ENCODE results near the gene ASCL3. TPM values are rescaled to one million over a fixed set of nuclear protein-coding genes. Genes with fewer than 3 reads are reported as not detected.
A peak's percentile ranks its signal among the peaks of the same experiment; 100 is the strongest.

ASCL3 gene
- total RNA-seq, 1 donor from 2014 or later = not detected

GRCh38 chr11:8967184-8967583 is 24.4 kb upstream of the ASCL3 start:
- FAIRE-seq = no peak
- DNase-seq (ENCODE audit: low read depth) = no peak
- no peak overlapping the region for H3K4me3 ChIP-seq (ENCODE audit: low read depth, low read length)
- no peaks in the 10 kb centered on the region for H3K27me3 ChIP-seq (ENCODE audit: control insufficient read depth, insufficient read depth, low read length)
- TF ChIP-seq CTCF (IDR thresholded peaks at IDR 0.05; ENCODE audit: insufficient read depth, low read length, severe bottlenecking) = no peak
- no peaks in the 10 kb centered on the region for H3K36me3 ChIP-seq (ENCODE audit: control insufficient read depth, insufficient read depth, low read length)

GRCh38 chr11:8964324-8965320 is 21.8 kb upstream of the ASCL3 start, which contains the start of gene TMEM9B:
Gene TMEM9B, minus strand, starts transcription at chr11:8964442. Its CDS starts 129 bp downstream, at chr11:8964313.
- Histone ChIP-seq H3K27me3 (ENCODE audit: control insufficient read depth, insufficient read depth, low read length) (no peaks in the 10 kb centered on the region), H3K36me3 (ENCODE audit: control insufficient read depth, insufficient read depth, low read length) (no peaks in the 10 kb centered on the region), H3K4me3 (ENCODE audit: low read depth, low read length) (peak within 1 kb of the TSS; percentile 87)
- no peak for FAIRE-seq
- DNase-seq (ENCODE audit: low read depth) = peak; percentile 73
- no peak for TF ChIP-seq CTCF (IDR thresholded peaks at IDR 0.05; ENCODE audit: insufficient read depth, low read length, severe bottlenecking)

- FAIRE-seq (no peak), DNase-seq (ENCODE audit: low read depth) (peak; percentile 77)
- Histone ChIP-seq H3K27me3 (ENCODE audit: control insufficient read depth, insufficient read depth, low read length) (no peaks in the 10 kb centered on the region), H3K36me3 (ENCODE audit: control insufficient read depth, insufficient read depth, low read length) (no peaks in the 10 kb centered on the region), H3K4me3 (ENCODE audit: low read depth, low read length) (peak overlapping the region; percentile 87)
- TF ChIP-seq CTCF (IDR thresholded peaks at IDR 0.05; ENCODE audit: insufficient read depth, low read length, severe bottlenecking) = no peak
These were observed 20.9 kb upstream of the ASCL3 start for GRCh38 chr11:8963569-8964323.

- TF ChIP-seq CTCF (IDR thresholded peaks at IDR 0.05; ENCODE audit: insufficient read depth, low read length, severe bottlenecking) = no peak
- Histone ChIP-seq H3K36me3 (ENCODE audit: control insufficient read depth, insufficient read depth, low read length) (no peaks in the 10 kb centered on the region), H3K4me3 (ENCODE audit: low read depth, low read length) (no peak overlapping the region), H3K27me3 (ENCODE audit: control insufficient read depth, insufficient read depth, low read length) (no peaks in the 10 kb centered on the region)
- no peak for DNase-seq (ENCODE audit: low read depth)
- no peak for FAIRE-seq
These were observed 20.0 kb upstream of the ASCL3 start for GRCh38 chr11:8962841-8963240.

- TF ChIP-seq CTCF (IDR thresholded peaks at IDR 0.05; ENCODE audit: insufficient read depth, low read length, severe bottlenecking) = no peak
- H3K4me3 ChIP-seq (ENCODE audit: low read depth, low read length) = no peak overlapping the region
- H3K36me3 ChIP-seq (ENCODE audit: control insufficient read depth, insufficient read depth, low read length) = no peaks in the 10 kb centered on the region
- H3K27me3 ChIP-seq (ENCODE audit: control insufficient read depth, insufficient read depth, low read length) = no peaks in the 10 kb centered on the region
- DNase-seq (ENCODE audit: low read depth) (no peak), FAIRE-seq (no peak)
These were observed 18.6 kb upstream of the ASCL3 start for GRCh38 chr11:8961401-8961800.

All from bronchial epithelial cell (primary cell).